ENCODE results near the gene KCNMA1. TPM values are rescaled to one million over a fixed set of nuclear protein-coding genes. Genes with fewer than 3 reads are reported as not detected.

KCNMA1 gene
- total RNA-seq, 1 donor = 77.8 TPM

DNA sequence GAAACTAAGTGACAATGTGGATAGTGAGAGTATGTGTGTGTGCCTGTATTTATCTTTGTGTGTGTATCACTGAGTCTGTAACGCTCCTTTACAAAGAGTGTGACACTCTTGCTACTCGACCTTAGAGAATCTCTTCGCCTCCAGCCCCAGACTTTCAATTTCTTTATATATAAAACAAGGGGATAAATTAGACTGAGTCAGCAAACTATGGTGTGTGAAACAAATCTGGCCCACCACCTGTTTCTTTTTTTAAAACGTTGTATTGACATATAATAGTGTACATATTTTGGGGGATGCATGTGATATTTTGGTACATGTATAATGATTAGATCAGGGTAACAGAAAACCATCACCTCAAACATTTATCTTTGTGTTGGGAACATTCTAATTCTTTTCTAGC is 240.5 kb downstream of the KCNMA1 start:
- Histone ChIP-seq H3K9me3 (ENCODE audit: low read depth, low read length) (no peaks in the 10 kb centered on the region), H3K4me2 (ENCODE audit: insufficient read depth, low read length) (no peak overlapping the region), H2AFZ (ENCODE audit: low read length) (no peak overlapping the region), H3K27me3 (ENCODE audit: insufficient read depth, low read length) (no peaks in the 10 kb centered on the region), H3K4me1 (ENCODE audit: insufficient read depth, low read length) (peaks cover 25% of the 10 kb centered on the region), H3K27ac (ENCODE audit: low read depth, low read length) (no peak overlapping the region), H3K79me2 (ENCODE audit: insufficient read depth, low read length) (peaks cover 2% of the 10 kb centered on the region), H3K4me3 (ENCODE audit: insufficient read depth, low read length) (no peak overlapping the region), H3K36me3 (ENCODE audit: insufficient read depth, low read length) (no peaks in the 10 kb centered on the region), H4K20me1 (ENCODE audit: insufficient read depth, low read length) (no peaks in the 10 kb centered on the region)
- DNase-seq (ENCODE audit: insufficient read length, low spot score, missing footprints) = no peak
- TF ChIP-seq, protein P1, sequence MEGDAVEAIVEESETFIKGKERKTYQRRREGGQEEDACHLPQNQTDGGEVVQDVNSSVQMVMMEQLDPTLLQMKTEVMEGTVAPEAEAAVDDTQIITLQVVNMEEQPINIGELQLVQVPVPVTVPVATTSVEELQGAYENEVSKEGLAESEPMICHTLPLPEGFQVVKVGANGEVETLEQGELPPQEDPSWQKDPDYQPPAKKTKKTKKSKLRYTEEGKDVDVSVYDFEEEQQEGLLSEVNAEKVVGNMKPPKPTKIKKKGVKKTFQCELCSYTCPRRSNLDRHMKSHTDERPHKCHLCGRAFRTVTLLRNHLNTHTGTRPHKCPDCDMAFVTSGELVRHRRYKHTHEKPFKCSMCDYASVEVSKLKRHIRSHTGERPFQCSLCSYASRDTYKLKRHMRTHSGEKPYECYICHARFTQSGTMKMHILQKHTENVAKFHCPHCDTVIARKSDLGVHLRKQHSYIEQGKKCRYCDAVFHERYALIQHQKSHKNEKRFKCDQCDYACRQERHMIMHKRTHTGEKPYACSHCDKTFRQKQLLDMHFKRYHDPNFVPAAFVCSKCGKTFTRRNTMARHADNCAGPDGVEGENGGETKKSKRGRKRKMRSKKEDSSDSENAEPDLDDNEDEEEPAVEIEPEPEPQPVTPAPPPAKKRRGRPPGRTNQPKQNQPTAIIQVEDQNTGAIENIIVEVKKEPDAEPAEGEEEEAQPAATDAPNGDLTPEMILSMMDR (IDR thresholded peaks at IDR 0.05; ENCODE audit: extremely low read depth, low read depth, low read length) = no peak

DNA sequence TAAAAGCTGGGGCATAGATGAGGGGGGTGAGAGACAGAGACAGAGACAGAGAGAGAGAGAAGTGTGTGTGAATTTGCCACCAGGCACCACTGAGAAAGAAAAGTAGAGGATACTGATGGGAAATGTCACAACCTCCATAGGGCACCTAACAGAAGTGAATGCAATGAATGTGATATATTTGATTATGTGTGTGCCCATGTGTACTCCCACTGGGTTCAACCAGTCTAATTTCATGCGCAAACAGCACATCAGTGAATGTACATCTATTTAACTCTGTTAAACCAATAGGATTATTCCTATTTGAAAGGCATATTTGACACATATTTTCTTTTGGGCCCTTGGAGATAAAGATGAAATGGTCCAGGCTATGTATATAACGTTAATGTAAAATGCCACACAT is 241.3 kb downstream of the KCNMA1 start:
- Histone ChIP-seq H3K79me2 (ENCODE audit: insufficient read depth, low read length) (peaks cover 2% of the 10 kb centered on the region), H3K4me2 (ENCODE audit: insufficient read depth, low read length) (no peak overlapping the region), H3K4me3 (ENCODE audit: insufficient read depth, low read length) (no peak overlapping the region), H2AFZ (ENCODE audit: low read length) (no peak overlapping the region), H4K20me1 (ENCODE audit: insufficient read depth, low read length) (no peaks in the 10 kb centered on the region), H3K9me3 (ENCODE audit: low read depth, low read length) (no peaks in the 10 kb centered on the region), H3K4me1 (ENCODE audit: insufficient read depth, low read length) (peaks cover 31% of the 10 kb centered on the region), H3K27me3 (ENCODE audit: insufficient read depth, low read length) (no peaks in the 10 kb centered on the region), H3K36me3 (ENCODE audit: insufficient read depth, low read length) (no peaks in the 10 kb centered on the region), H3K27ac (ENCODE audit: low read depth, low read length) (no peak overlapping the region)
- DNase-seq (ENCODE audit: insufficient read length, low spot score, missing footprints) = no peak
- TF ChIP-seq, protein P1 (IDR thresholded peaks at IDR 0.05; ENCODE audit: extremely low read depth, low read depth, low read length) = no peak

- no peak overlapping the region for H2AFZ ChIP-seq (ENCODE audit: low read length)
- TF ChIP-seq, protein P1 (IDR thresholded peaks at IDR 0.05; ENCODE audit: extremely low read depth, low read depth, low read length) = no peak
- peaks cover 11% of the 10 kb centered on the region for H3K79me2 ChIP-seq (ENCODE audit: insufficient read depth, low read length)
- H3K27me3 ChIP-seq (ENCODE audit: insufficient read depth, low read length) = no peaks in the 10 kb centered on the region
- no peaks in the 10 kb centered on the region for H3K36me3 ChIP-seq (ENCODE audit: insufficient read depth, low read length)
- no peak overlapping the region for H3K4me2 ChIP-seq (ENCODE audit: insufficient read depth, low read length)
- no peaks in the 10 kb centered on the region for H3K9me3 ChIP-seq (ENCODE audit: low read depth, low read length)
- H3K4me3 ChIP-seq (ENCODE audit: insufficient read depth, low read length) = no peak overlapping the region
- DNase-seq (ENCODE audit: insufficient read length, low spot score, missing footprints) = no peak
- peaks cover 43% of the 10 kb centered on the region for H3K4me1 ChIP-seq (ENCODE audit: insufficient read depth, low read length)
- no peaks in the 10 kb centered on the region for H4K20me1 ChIP-seq (ENCODE audit: insufficient read depth, low read length)
- peak overlapping the region; percentile 74 for H3K27ac ChIP-seq (ENCODE audit: low read depth, low read length)
These were observed 243.6 kb downstream of the KCNMA1 start for GRCh38 chr10:77393821-77394501.

DNA sequence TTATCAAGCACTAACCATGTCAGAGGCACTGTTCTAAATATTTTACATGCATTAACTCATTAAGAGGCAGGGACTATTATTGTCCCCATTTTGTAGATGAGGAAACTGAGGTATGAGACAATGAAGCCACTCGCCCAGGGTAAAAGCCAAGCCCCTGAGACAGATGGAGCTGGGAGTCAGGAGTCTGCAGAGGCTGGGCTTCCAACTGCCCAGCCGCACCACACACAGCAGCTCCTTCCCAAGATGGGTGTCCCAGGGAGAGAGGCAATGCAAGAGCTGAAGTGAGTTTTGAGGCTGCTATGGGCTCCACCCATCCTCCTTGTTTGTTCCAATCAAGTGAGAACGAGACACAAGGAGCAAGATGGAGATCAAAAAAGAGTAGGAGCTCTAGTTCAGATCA is 244.2 kb downstream of the KCNMA1 start:
- Histone ChIP-seq H2AFZ (ENCODE audit: low read length) (no peak overlapping the region), H3K4me1 (ENCODE audit: insufficient read depth, low read length) (peaks cover 38% of the 10 kb centered on the region), H3K4me2 (ENCODE audit: insufficient read depth, low read length) (no peak overlapping the region), H4K20me1 (ENCODE audit: insufficient read depth, low read length) (no peaks in the 10 kb centered on the region), H3K27me3 (ENCODE audit: insufficient read depth, low read length) (no peaks in the 10 kb centered on the region), H3K4me3 (ENCODE audit: insufficient read depth, low read length) (no peak overlapping the region), H3K27ac (ENCODE audit: low read depth, low read length) (peak overlapping the region; percentile 74), H3K36me3 (ENCODE audit: insufficient read depth, low read length) (no peaks in the 10 kb centered on the region), H3K9me3 (ENCODE audit: low read depth, low read length) (no peaks in the 10 kb centered on the region), H3K79me2 (ENCODE audit: insufficient read depth, low read length) (peaks cover 15% of the 10 kb centered on the region)
- TF ChIP-seq, protein P1 (IDR thresholded peaks at IDR 0.05; ENCODE audit: extremely low read depth, low read depth, low read length) = no peak
- DNase-seq (ENCODE audit: insufficient read length, low spot score, missing footprints) = no peak

Data from osteoblast (primary cell).